ENCODE measurements around the gene CR1. TPM values are rescaled to one million over a fixed set of nuclear protein-coding genes. Genes with fewer than 3 reads are reported as not detected.
A peak's percentile ranks its signal among the peaks of the same experiment; 100 is the strongest.

CR1 gene
- total and polyA plus RNA-seq, 2 experiments from 2014 or later = 0.65 to 0.76 TPM

- TF ChIP-seq EZH2 (IDR thresholded peaks at IDR 0.05; ENCODE audit: low read depth, unreplicated experiment) (no peak), NANOG (IDR thresholded peaks at IDR 0.05; ENCODE audit: borderline replicate concordance) (no peak), EZH2phosphoT487 (IDR thresholded peaks at IDR 0.05; ENCODE audit: unreplicated experiment) (no peak), ETS1 (IDR thresholded peaks at IDR 0.05) (no peak), POLR2AphosphoS5 (IDR thresholded peaks at IDR 0.05; ENCODE audit: low read depth) (no peak), ZNF114 (CRISPR knock-in tag; IDR thresholded peaks at IDR 0.05) (no peak), ZNF331 (CRISPR knock-in tag; IDR thresholded peaks at IDR 0.05; ENCODE audit: low read depth) (no peak), REST (IDR thresholded peaks at IDR 0.05; ENCODE audit: unreplicated experiment) (no peak), CREB1 (CRISPR knock-in tag; IDR thresholded peaks at IDR 0.05; ENCODE audit: low read depth) (no peak), ZNF462 (CRISPR knock-in tag; IDR thresholded peaks at IDR 0.05) (no peak), STAT1 (IDR thresholded peaks at IDR 0.05; ENCODE audit: unreplicated experiment) (no peak), JUNB (IDR thresholded peaks at IDR 0.05; ENCODE audit: unreplicated experiment) (no peak)
- ATAC-seq (no peak), DNase-seq (ENCODE audit: low spot score) (no peak)
- 0 out of 2 replicates have a peak, but pooled peaks cover 5% of the 10 kb centered on the region for H3F3A ChIP-seq (replicated peaks; ENCODE audit: low read depth)
- peaks cover 10% of the 10 kb centered on the region for H3K27me3 ChIP-seq (ENCODE audit: insufficient read depth)
- Mint-ChIP-seq H3K9me3 (no peaks in the 10 kb centered on the region), H3K27ac (no peak overlapping the region), H3K4me1 (peaks cover 47% of the 10 kb centered on the region), H3K4me3 (peak overlapping the region; percentile 83), H3K27me3 (ENCODE audit: insufficient read depth, low read depth, poor library complexity) (peaks cover 19% of the 10 kb centered on the region), H3K36me3 (ENCODE audit: low read depth) (no peaks in the 10 kb centered on the region)
- H2AFZ ChIP-seq = no peak overlapping the region
- peaks cover 36% of the 10 kb centered on the region for H3K4me1 ChIP-seq (ENCODE audit: insufficient read depth)
- H3K4me2 ChIP-seq = peak overlapping the region; percentile 96
- H3K4me3 ChIP-seq = peak overlapping the region; percentile 89
- no peak overlapping the region for H3K27ac ChIP-seq (ENCODE audit: low read depth)
- H4K20me1 ChIP-seq (replicated peaks; ENCODE audit: insufficient read depth) = no peaks in the 10 kb centered on the region
- H3K79me2 ChIP-seq (replicated peaks; ENCODE audit: insufficient read depth) = peaks cover 10% of the 10 kb centered on the region; the same call in 1 of the 2 replicates
- no peaks in the 10 kb centered on the region for H3K9me2 ChIP-seq (ENCODE audit: insufficient read depth)
- no peaks in the 10 kb centered on the region for H3K36me3 ChIP-seq (ENCODE audit: insufficient read depth)
Observed at GRCh38 chr1:207644166-207644851, 148.4 kb downstream of the CR1 start.

Data from GM23338 (cell line).